Upper lobe of left lung (tissue), 6 donors: ENCODE measurements around the gene C15orf61. TPM values are rescaled to one million over a fixed set of nuclear protein-coding genes. Genes with fewer than 3 reads are reported as not detected.

Experiments
- ATAC-seq, 2 donors: fragments of 200-7000 bp; cut with Tn5 transposase; one replicate each; pipeline ENCODE4 v1.9.1; 2022; ENCODE audit warnings: mild to moderate bottlenecking in 2 of 2, moderate library complexity in 2 of 2; ENCODE audit not compliant: low FRiP score in 2 of 2
- DNase-seq, 2 donors: peaks; one replicate each; pipeline ENCODE4 v3.0.0-alpha.2; 2019 to 2020
- H3K27ac ChIP-seq, 4 donors: fragments of 200-600 bp; sonication (generic); one replicate each; pipeline ENCODE4 v1.5.1; 2016 to 2019
- H3K27me3 ChIP-seq, 4 donors: fragments of 200-600 bp; sonication (generic); one replicate each; pipeline ENCODE4 v1.5.1; 2017 to 2019
- H3K36me3 ChIP-seq, 4 donors: fragments of 200-600 bp; sonication (generic); one replicate each; pipeline ENCODE4 v1.5.1; 2016 to 2019
- H3K4me1 ChIP-seq, 4 donors: fragments of 200-600 bp; sonication (generic); one replicate each; pipeline ENCODE4 v1.5.1; 2018 to 2019
- H3K4me3 ChIP-seq, 4 donors: fragments of 200-600 bp; sonication (generic); one replicate each; pipeline ENCODE4 v1.5.1; 2017 to 2019; ENCODE audit warnings: mild to moderate bottlenecking in 2 of 4, moderate library complexity in 1 of 4
- H3K9me3 ChIP-seq, 4 donors: fragments of 200-600 bp; sonication (generic); one replicate each; pipeline ENCODE4 v1.5.1; 2018 to 2019
- CTCF ChIP-seq, 6 experiments: fragments of 450-650 bp in 4 of 6; fragments of 200-600 bp in 2 of 6; sonication (generic) in 2 of 6; IDR thresholded peaks; one replicate each; pipeline ENCODE4 v1.5.1; 2016 to 2019; ENCODE audit warnings: antibody characterized with exemption in 6 of 6
- EP300 ChIP-seq, 4 donors: sonication (generic); formaldehyde crosslinking; IDR thresholded peaks; one replicate each; pipeline ENCODE4 v1.5.1; 2017; ENCODE audit warnings: antibody characterized with exemption in 4 of 4, control low read depth in 2 of 4
- POLR2A ChIP-seq, 4 donors: fragments of 450-650 bp; IDR thresholded peaks; one replicate each; pipeline ENCODE4 v1.5.1; 2016 to 2017; ENCODE audit warnings: antibody characterized with exemption in 4 of 4, mild to moderate bottlenecking in 2 of 4
- POLR2AphosphoS5 ChIP-seq, 2 donors: sonication (generic); formaldehyde crosslinking; IDR thresholded peaks; one replicate each; pipeline ENCODE4 v1.5.1; 2017; ENCODE audit warnings: antibody characterized with exemption in 2 of 2
- WGBS, 2 donors: methylation state at CpG; one replicate each; pipeline ENCODE4 v1.1.5; 2017 to 2018; 5-methylcytosine and 5-hydroxymethylcytosine counted together
- total RNA-seq, 6 donors: library from RNA; depleted of rRNA in 4 of 6; stranded (reverse); fragments of >200 nt in 4 of 6; gene quantifications; one replicate each; pipeline versions ENCODE4 v1.1.0 to v1.2.1, GENCODE V29; 2016 to 2021
- donor health status: DM: no; HTN: no; CAD: no; lungs with moderate emphysema.
- donor health status: DM: no; HTN: yes; CAD: no; lungs with severe emphysema.

C15orf61 gene
- total RNA-seq, 6 donors from 2014 or later = 2.7 to 10.8 (median 6.7) TPM

GRCh38 chr15:67575039-67575502 is 54.1 kb downstream of the C15orf61 start:
- Histone ChIP-seq H3K9me3 (no peaks in the 10 kb centered on the region), H3K4me1 (peaks cover 3 to 15% (median 8%) of the 10 kb centered on the region in 4 donors), H3K27ac (peak overlapping the region in 1 of 4 donors; percentile 65), H3K36me3 (no peaks in the 10 kb centered on the region), H3K4me3 (no peak overlapping the region), H3K27me3 (no peaks in the 10 kb centered on the region)
- DNase-seq (peak in 1 of 2 donors; percentile 39), ATAC-seq (no peak)
- WGBS, 2 donors = 39 to 65% methylated on average over 4 of the region's 4 CpGs
- TF ChIP-seq POLR2AphosphoS5 (IDR thresholded peaks at IDR 0.05) = no peak

- WGBS, 2 donors = 91 to 96% methylated on average over 4 of the region's 4 CpGs
- DNase-seq (no peak), ATAC-seq (no peak)
- no peaks in the 10 kb centered on the region for H3K27me3 ChIP-seq
- TF ChIP-seq POLR2AphosphoS5 (IDR thresholded peaks at IDR 0.05) = no peak
- TF ChIP-seq POLR2A (IDR thresholded peaks at IDR 0.05) = no peak
- TF ChIP-seq EP300 (IDR thresholded peaks at IDR 0.05) = no peak
- TF ChIP-seq CTCF (IDR thresholded peaks at IDR 0.05) = no peak
- H3K9me3 ChIP-seq = no peaks in the 10 kb centered on the region
- H3K4me1 ChIP-seq = peaks cover 3 to 15% (median 5%) of the 10 kb centered on the region in 4 donors
- H3K27ac ChIP-seq = no peak overlapping the region
- H3K4me3 ChIP-seq = no peak overlapping the region
- H3K36me3 ChIP-seq = peaks cover 0 to 3% (median 0%) of the 10 kb centered on the region in 4 donors
These were observed 57.2 kb downstream of the C15orf61 start for GRCh38 chr15:67578020-67578600.

DNA sequence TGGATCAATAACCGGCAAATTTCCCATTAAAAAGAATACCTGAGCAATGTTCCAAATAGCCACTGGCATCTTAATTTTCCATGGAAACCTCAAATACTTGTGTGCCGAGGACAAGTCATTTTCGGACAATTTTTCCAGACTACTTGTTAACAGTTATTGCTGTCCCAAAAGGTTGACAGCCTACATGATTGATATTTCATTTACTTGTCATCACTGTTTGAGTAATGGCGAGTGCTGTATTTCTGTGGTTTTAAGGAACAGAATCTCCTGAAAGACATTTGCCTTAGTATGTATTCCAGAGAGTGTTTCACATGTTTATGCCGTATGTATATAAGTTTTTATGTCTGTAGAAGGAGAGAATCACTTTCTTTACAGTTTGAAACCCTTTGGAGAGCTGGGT is 58.2 kb downstream of the C15orf61 start:
- TF ChIP-seq EP300 (IDR thresholded peaks at IDR 0.05) = no peak
- TF ChIP-seq POLR2AphosphoS5 (IDR thresholded peaks at IDR 0.05) = no peak
- TF ChIP-seq CTCF (IDR thresholded peaks at IDR 0.05) = no peak
- TF ChIP-seq POLR2A (IDR thresholded peaks at IDR 0.05) = no peak
- H3K4me3 ChIP-seq = no peak overlapping the region
- H3K27ac ChIP-seq = no peak overlapping the region
- H3K36me3 ChIP-seq = peaks cover 0 to 3% (median 0%) of the 10 kb centered on the region in 4 donors
- DNase-seq (no peak), ATAC-seq (no peak)
- H3K9me3 ChIP-seq = no peaks in the 10 kb centered on the region
- H3K27me3 ChIP-seq = no peaks in the 10 kb centered on the region
- H3K4me1 ChIP-seq = peaks cover 3 to 13% (median 5%) of the 10 kb centered on the region in 4 donors
- 96% methylated on average over 5 of the region's 5 CpGs for WGBS, 2 donors

Other genes starting within 250 kb of the C15orf61 start
- gene MAP2K5, start 21.6 kb downstream of the C15orf61 start, total RNA-seq = 10 to 100 TPM in 5 of 6 donors, 1 to 10 TPM in 1; 7.8 to 25.6 (median 16.0) TPM